Non-pigmented ciliary epithelial cell (primary cell): ENCODE measurements around the gene ITGA5.

ENCODE experiments used
- DNase-seq: peaks from one replicate; pipeline ENCODE4 v3.0.0-alpha.2; 2010; ENCODE audit warnings: low read depth

Gene ITGA5

GRCh38 chr12:54430471-54431069 lies 11.5 kb upstream of the ITGA5 start:
- no peak for DNase-seq

GRCh38 chr12:54429014-54429471 lies 10.0 kb upstream of the ITGA5 start:
- DNase-seq: no peak

- DNase-seq: no peak
Observed at GRCh38 chr12:54428050-54429013, 9.3 kb upstream of the ITGA5 start.

DNA sequence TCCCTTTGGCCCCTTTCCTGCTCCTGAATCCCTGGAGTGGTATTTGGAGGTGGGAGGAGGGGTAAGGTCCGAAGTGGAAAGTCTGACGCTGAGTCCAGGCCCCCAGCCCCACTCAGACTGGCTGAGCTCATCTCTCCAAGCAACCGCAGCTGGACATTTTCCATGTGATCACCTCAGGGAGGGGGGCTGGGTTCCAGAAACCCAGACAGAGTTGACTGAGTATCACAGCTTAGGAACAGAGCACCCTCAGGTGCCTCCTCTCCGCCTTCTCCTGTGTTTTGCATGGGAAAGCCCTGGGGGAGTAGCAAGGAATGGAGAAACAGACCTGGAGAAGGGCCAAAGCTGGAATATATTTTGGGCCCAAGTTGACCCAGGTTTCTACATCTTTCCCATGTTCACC lies 8.0 kb upstream of the ITGA5 start:
- DNase-seq: no peak

- no peak for DNase-seq
Observed at GRCh38 chr12:54426690-54427089, 7.6 kb upstream of the ITGA5 start.

DNA sequence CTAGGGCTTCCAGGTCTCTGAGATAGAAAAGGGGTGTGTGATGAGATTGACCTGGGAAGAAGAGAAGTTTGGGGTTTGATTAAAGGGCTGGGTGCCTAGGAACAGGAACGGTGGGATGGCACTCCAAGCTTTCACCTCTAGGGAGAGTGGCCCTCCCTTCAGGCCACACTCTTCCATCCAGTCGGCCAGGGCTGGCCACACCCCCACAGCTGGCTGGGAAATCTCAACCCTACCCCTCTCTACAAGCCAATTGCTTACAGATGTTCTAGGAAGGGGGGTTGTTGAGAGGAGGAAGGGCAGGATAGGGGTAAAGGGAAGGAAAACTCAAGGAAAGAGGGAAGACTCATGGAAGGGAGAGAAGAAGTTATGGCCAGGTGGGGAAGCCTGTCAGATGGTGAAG lies 6.6 kb upstream of the ITGA5 start:
- DNase-seq: no peak

- DNase-seq: no peak
Observed at GRCh38 chr12:54424224-54424623, 5.2 kb upstream of the ITGA5 start.

- no peak for DNase-seq
Observed at GRCh38 chr12:54423816-54424150, 4.7 kb upstream of the ITGA5 start.

DNA sequence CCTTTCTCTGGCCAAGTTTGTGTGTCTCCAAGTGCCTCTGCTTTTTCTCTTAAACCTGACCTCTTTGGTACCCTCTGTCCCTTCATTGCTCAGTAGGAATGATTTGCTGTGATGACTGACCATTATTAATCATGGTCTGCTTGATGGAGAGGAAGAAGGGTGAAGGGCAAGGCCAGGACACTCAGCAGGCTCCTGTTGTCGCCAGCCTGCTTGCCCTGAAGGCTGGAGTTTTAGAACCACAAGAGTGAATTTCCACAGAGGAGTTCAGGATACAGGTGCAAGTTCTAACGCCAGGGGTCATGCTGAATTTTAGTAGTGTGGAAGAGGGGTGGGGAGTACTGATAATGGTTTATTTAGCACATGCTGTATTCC lies 2.8 kb upstream of the ITGA5 start:
- no peak for DNase-seq

- DNase-seq: no peak
Observed at GRCh38 chr12:54421175-54421878, 2.3 kb upstream of the ITGA5 start.

DNA sequence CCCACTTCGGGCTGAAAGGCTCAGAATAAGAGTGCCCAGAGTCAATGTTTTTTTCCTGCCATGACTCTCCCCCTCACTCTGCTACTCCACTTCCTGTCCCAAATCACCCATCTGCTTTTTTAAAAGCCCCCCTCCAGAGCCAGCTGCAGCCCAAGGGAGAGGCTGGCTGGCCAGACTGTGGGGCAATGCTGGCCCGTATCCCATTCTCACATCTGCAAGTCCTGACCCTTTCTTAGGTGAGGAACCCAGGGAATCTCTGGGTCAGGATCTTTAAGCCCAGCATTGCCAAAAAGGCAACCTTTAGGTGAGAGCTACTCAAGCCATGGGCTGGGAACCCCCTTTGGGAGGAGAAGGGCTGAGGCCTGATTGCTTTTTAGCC lies 1.7 kb upstream of the ITGA5 start:
- DNase-seq: no peak

GRCh38 chr12:54418441-54419087 lies 502 bp downstream of the ITGA5 start:
- no peak for DNase-seq

DNA sequence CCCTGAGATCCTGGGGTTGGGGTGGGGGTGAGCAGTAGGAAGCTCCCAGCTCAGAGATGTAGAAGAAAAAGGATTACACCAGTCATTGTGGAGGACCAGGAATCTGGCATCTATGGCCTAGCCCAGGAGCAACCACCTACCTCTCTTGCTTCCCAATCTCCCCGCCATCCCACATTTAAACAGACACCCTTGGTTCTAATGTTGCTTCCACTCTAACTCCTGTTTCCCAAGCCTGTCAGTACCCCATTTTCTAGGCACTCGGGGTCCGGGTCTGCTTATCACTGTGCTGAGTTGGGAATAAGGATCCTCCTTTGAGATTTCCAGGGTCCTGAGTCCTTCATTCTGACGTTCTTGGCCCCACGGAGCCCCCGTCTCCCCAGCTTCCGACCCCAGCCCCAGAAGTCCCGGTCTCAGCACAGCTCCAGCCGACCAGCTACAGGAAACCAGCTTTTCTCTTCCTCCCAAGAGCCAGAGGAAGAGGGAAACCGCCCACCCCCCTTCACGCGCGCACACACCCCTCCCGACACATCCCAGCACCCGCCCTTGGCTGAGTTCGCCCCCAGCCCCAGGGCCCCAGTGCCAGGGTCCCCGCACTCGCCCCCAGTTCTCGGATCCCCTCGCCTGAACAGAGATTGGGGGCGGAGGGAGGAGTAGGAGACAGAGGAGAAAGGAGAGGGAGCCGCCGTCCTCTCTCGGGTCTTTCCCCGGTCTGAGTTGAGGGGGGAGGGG lies 1.2 kb downstream of the ITGA5 start:
- no peak for DNase-seq

GRCh38 chr12:54416687-54417603 lies 2.1 kb downstream of the ITGA5 start:
- DNase-seq: no peak

DNA sequence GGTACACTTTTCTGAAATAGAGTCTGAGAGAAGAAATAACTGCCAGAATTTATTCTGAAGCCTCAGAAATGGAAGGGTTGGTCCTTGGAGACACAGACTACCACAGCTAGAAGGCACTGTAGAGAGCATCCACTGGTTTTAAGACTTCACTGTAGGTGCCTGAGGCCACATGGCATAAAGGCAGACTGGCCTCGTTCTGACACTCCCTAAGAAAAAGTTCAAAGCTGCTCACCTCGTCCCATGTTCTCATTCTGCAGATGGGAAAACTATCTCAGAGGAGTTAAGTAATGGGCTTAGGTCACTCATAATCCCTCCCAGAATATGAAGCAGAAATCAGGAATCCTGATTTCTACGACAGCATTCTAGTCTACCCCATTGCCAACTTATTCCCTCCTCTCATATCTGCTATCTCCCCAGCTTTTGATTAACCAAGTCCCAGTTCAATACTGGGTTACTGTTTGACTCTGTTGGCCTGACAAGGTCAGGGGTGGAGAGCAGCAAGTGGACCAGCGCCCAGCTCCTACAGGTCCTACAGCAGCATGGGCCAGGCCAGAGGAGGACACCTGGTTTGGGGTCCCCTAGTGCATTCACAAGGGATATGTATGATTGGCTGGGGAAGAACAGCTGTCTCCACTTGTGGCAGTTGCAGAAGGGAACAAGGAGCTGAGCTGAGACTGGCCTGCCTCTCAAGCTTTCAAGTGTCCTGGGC lies 3.7 kb downstream of the ITGA5 start:
- no peak for DNase-seq

DNA sequence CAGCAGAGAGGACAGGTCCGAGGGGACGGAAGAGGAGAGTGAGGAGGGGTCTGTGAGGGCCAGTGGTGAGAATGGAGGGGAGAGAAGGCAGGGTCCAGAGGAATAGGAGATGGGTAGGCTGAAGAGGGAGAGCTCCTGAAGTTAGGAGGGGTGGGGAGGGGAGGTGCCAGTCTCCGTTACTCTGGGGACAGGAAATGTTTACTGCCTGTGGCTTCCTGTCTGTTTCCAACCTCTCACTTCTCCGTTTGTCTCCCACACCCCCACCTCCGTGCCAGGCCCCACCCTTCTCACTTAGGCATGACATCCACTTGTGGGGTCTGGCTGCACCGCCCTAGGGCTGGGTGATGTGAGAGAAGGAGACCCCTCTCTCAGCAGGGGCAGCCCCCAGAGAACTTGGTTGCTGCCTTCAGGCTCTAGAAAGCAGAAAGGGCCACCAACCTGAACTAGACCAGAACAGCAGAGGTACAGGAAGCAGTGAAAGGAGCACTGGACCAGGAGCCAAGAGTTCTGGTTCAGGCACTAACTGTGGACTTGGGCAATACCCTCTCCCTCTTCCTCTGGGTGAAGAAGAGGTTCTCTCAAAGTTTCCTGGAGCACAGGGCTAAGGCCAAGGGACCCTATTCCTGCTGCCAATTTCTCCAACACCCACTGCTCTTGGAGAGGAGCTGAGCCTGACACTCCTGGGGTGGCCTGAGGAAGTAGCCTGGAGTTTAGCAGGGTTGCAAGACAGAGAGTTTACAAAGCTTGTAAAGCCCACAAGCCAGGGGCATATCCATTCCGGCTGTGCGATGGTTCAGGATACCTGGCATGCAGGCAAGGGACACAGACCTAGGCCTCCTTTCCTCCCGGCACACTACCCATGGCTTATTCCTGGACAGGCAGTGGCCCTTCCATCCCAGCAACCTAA lies 5.5 kb downstream of the ITGA5 start:
- DNase-seq: no peak

- no peak for DNase-seq
Observed at GRCh38 chr12:54412786-54413185, 6.3 kb downstream of the ITGA5 start.

DNA sequence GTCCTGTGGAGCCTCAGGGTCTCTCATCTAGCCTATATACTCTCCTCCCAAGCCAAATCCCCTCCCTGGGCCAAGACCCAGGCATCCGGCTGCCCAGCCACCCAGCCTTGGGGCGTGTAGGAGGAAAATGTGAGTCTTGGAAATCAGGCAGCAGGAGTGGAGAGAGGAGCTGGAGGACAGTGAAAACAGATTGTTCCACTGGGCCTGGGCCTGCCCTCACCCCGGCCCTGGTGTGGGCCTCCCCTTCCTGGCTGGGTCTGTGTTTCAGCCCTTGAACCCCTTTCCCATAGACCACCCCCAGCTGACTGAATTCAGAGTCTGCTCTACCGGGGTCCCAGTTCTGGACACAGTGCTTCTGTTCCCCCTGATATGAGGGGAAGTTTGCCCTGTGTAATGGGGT lies 6.7 kb downstream of the ITGA5 start:
- no peak for DNase-seq
